H1 (cell line): ENCODE results near the gene MFRP. TPM values are rescaled to one million over a fixed set of nuclear protein-coding genes. Genes with fewer than 3 reads are reported as not detected.
A peak's percentile ranks its signal among the peaks of the same experiment; 100 is the strongest.

Experiments
- CTCF ChIA-PET: fragments of 300-600 bp; sonication (Branson Sonifier 250); formaldehyde crosslinking; loops from one replicate; lab custom pipeline; 2021; ENCODE audit not compliant: partially characterized antibody; lab: Charles Lee
- POLR2A ChIA-PET: fragments of 300-600 bp; sonication (Branson Sonifier 250); formaldehyde crosslinking; loops from one replicate; lab custom pipeline; 2021; ENCODE audit warnings: inconsistent platforms; ENCODE audit not compliant: partially characterized antibody; lab: Charles Lee
- DNase-seq, 2 experiments: peaks; one replicate each; pipeline versions ENCODE4 v3.0.0 to v3.0.0-alpha.2; 2010 to 2022; ENCODE audit warnings: low spot score in 2 of 2, low read depth in 1 of 2, mixed read lengths in 1 of 2
- FAIRE-seq: peaks from 2 replicates; lab custom pipeline; 2011; peaks lifted over from hg19 to GRCh38; lab: Jason Lieb, UNC
- H2AFZ ChIP-seq: 2 replicates; pipeline ENCODE4 v1.8.1; 2012; ENCODE audit warnings: low read length, inconsistent platforms
- H2AK5ac ChIP-seq: 2 replicates; pipeline ENCODE4 v1.6.1; 2013; ENCODE audit warnings: low read depth, low read length
- H2BK120ac ChIP-seq: replicated peaks from 2 replicates; pipeline ENCODE3; 2013; ENCODE audit warnings: low read depth, low read length, inconsistent platforms
- H2BK12ac ChIP-seq: 2 replicates; pipeline ENCODE4 v1.6.1; 2013; ENCODE audit warnings: low read depth, low read length
- H2BK15ac ChIP-seq: 2 replicates; pipeline ENCODE4 v1.6.1; 2013; ENCODE audit warnings: low read length
- H2BK20ac ChIP-seq: 2 replicates; pipeline ENCODE4 v1.6.1; 2013; ENCODE audit warnings: low read length
- H2BK5ac ChIP-seq: 2 replicates; pipeline ENCODE4 v1.6.1; 2013; ENCODE audit warnings: low read depth, low read length
- H3K14ac ChIP-seq: 2 replicates; pipeline ENCODE4 v1.6.1; 2013; ENCODE audit warnings: inconsistent platforms; ENCODE audit not compliant: insufficient read length
- H3K18ac ChIP-seq: 2 replicates; pipeline ENCODE4 v1.6.1; 2013; ENCODE audit warnings: low read length; ENCODE audit errors: extremely low read depth
- H3K23ac ChIP-seq: 2 replicates; pipeline ENCODE4 v1.6.1; 2013; ENCODE audit warnings: inconsistent platforms; ENCODE audit not compliant: insufficient read length
- H3K23me2 ChIP-seq: 2 replicates; pipeline ENCODE4 v1.6.1; 2013; ENCODE audit warnings: low read depth, low read length
- H3K27ac ChIP-seq: 2 replicates; pipeline ENCODE4 v1.6.1; 2011; ENCODE audit warnings: low read depth, low read length, inconsistent platforms
- H3K27me3 ChIP-seq, 4 experiments: replicated peaks in 1 of 4; 1 replicate in 1 of 4; 2 replicates in 3 of 4; pipeline versions ENCODE4 v1.6.1 to v1.8.1; 2011 to 2013; ENCODE audit warnings: low read length in 3 of 4, mild to moderate bottlenecking in 3 of 4, inconsistent platforms in 2 of 4, mixed read lengths in 2 of 4, moderate library complexity in 1 of 4; ENCODE audit not compliant: control insufficient read depth in 3 of 4, insufficient read depth in 3 of 4; ENCODE audit errors: extremely low read depth in 1 of 4
- H3K36me3 ChIP-seq, 4 experiments: 2 replicates each; pipeline versions ENCODE4 v1.6.1 to v1.8.1; 2011 to 2013; ENCODE audit warnings: mild to moderate bottlenecking in 4 of 4, low read length in 3 of 4, moderate library complexity in 2 of 4, control low read depth in 1 of 4, inconsistent platforms in 1 of 4; ENCODE audit not compliant: insufficient read depth in 4 of 4, control insufficient read depth in 2 of 4
- H3K4ac ChIP-seq: replicated peaks from 2 replicates; pipeline ENCODE3; 2013; ENCODE audit warnings: low read length, low read depth, mixed read lengths, inconsistent platforms; ENCODE audit not compliant: insufficient read length
- H3K4me1 ChIP-seq, 4 experiments: replicated peaks in 1 of 4; 1 replicate in 1 of 4; 2 replicates in 3 of 4; pipeline versions ENCODE4 v1.6.1 to v1.8.1; 2011 to 2013; ENCODE audit warnings: low read length in 3 of 4, inconsistent platforms in 2 of 4, mixed read lengths in 1 of 4; ENCODE audit not compliant: insufficient read depth in 4 of 4, control insufficient read depth in 3 of 4
- H3K4me2 ChIP-seq, 2 experiments: 2 replicates each; pipeline versions ENCODE4 v1.6.1 to v1.8.1; 2011 to 2013; ENCODE audit warnings: low read depth in 2 of 2, low read length in 2 of 2, control low read depth in 1 of 2, inconsistent platforms in 1 of 2, mild to moderate bottlenecking in 1 of 2; ENCODE audit not compliant: insufficient read depth in 1 of 2
- H3K4me3 ChIP-seq, 4 experiments: fragments of 200-600, 300-600 bp in 1 of 4; sonication (generic), shearing (Covaris generic), sonication (Bioruptor Twin) in 1 of 4; 2 replicates each; pipeline versions ENCODE4 v1.5.1 to v1.8.1; 2011 to 2016; ENCODE audit warnings: low read length in 4 of 4, low read depth in 3 of 4, control low read depth in 2 of 4, inconsistent platforms in 2 of 4, mild to moderate bottlenecking in 2 of 4, mixed read lengths in 1 of 4, moderate library complexity in 1 of 4; ENCODE audit not compliant: insufficient read depth in 2 of 4; ENCODE audit errors: extremely low read depth in 1 of 4
- H3K56ac ChIP-seq: replicated peaks from 2 replicates; pipeline ENCODE3; 2013; ENCODE audit warnings: low read depth, mild to moderate bottlenecking, mixed read lengths, low read length, inconsistent platforms; ENCODE audit not compliant: insufficient read length
- H3K79me1 ChIP-seq: 2 replicates; pipeline ENCODE4 v1.6.1; 2013; ENCODE audit warnings: low read depth, low read length, control low read depth
- H3K79me2 ChIP-seq, 2 experiments: 2 replicates each; pipeline versions ENCODE4 v1.6.1 to v1.8.1; 2012 to 2013; ENCODE audit warnings: low read length in 2 of 2, mild to moderate bottlenecking in 2 of 2, inconsistent platforms in 1 of 2; ENCODE audit not compliant: insufficient read depth in 2 of 2, control insufficient read depth in 1 of 2
- H3K9ac ChIP-seq, 4 experiments: replicated peaks in 1 of 4; 1 replicate in 1 of 4; 2 replicates in 3 of 4; pipeline versions ENCODE4 v1.6.1 to v1.8.1; 2011 to 2013; ENCODE audit warnings: low read depth in 3 of 4, low read length in 3 of 4, control low read depth in 2 of 4, mild to moderate bottlenecking in 2 of 4, moderate library complexity in 2 of 4, inconsistent platforms in 1 of 4; ENCODE audit errors: extremely low read depth in 1 of 4
- H3K9me3 ChIP-seq, 2 experiments: 2 replicates each; pipeline versions ENCODE4 v1.6.1 to v1.8.1; 2012 to 2013; ENCODE audit warnings: mild to moderate bottlenecking in 2 of 2, moderate library complexity in 2 of 2, control low read depth in 1 of 2, inconsistent platforms in 1 of 2, low read depth in 1 of 2, low read length in 1 of 2, mixed read lengths in 1 of 2; ENCODE audit not compliant: insufficient read depth in 2 of 2
- H4K20me1 ChIP-seq, 2 experiments: replicated peaks in 1 of 2; 2 replicates each; pipeline versions ENCODE3 to v1.8.1; 2011 to 2013; ENCODE audit warnings: inconsistent platforms in 2 of 2, low read length in 2 of 2, mild to moderate bottlenecking in 1 of 2; ENCODE audit not compliant: insufficient read depth in 2 of 2, control insufficient read depth in 1 of 2
- H4K5ac ChIP-seq: 2 replicates; pipeline ENCODE4 v1.6.1; 2013; ENCODE audit warnings: low read length, low read depth, mixed read lengths, inconsistent platforms; ENCODE audit not compliant: insufficient read length
- H4K8ac ChIP-seq: 2 replicates; pipeline ENCODE4 v1.8.0; 2013; ENCODE audit warnings: mild to moderate bottlenecking, moderate library complexity, low read length, inconsistent platforms; ENCODE audit not compliant: insufficient read depth; ENCODE audit errors: extremely low read depth
- H4K91ac ChIP-seq: replicated peaks from 2 replicates; pipeline ENCODE3; 2013; ENCODE audit warnings: low read length, mixed read lengths, inconsistent platforms; ENCODE audit not compliant: insufficient read length
- BACH1 ChIP-seq: IDR thresholded peaks from 2 replicates; pipeline ENCODE4 v1.6.1; 2012; ENCODE audit warnings: low read length, improper control_type of control experiment
- EP300 ChIP-seq, 2 experiments: IDR thresholded peaks; 1 replicate in 1 of 2; 2 replicates in 1 of 2; pipeline ENCODE4 v1.6.1; 2011 to 2012; ENCODE audit warnings: low read depth in 2 of 2, low read length in 2 of 2, mild to moderate bottlenecking in 2 of 2, borderline replicate concordance in 1 of 2, inconsistent platforms in 1 of 2, moderate library complexity in 1 of 2
- JUN ChIP-seq: IDR thresholded peaks from 2 replicates; pipeline ENCODE4 v1.6.1; 2011; ENCODE audit warnings: low read depth, mild to moderate bottlenecking, improper control_type of control experiment, low read length
- MAFK ChIP-seq: IDR thresholded peaks from 2 replicates; pipeline ENCODE4 v1.6.1; 2012; ENCODE audit warnings: low read depth, mild to moderate bottlenecking, improper control_type of control experiment, low read length
- POU5F1 ChIP-seq: IDR thresholded peaks from 2 replicates; pipeline ENCODE4 v1.6.1; 2011; ENCODE audit warnings: low read depth, mild to moderate bottlenecking, low read length, moderate library complexity
- RFX5 ChIP-seq: IDR thresholded peaks from 2 replicates; pipeline ENCODE4 v1.6.1; 2011; ENCODE audit warnings: low read depth, low read length, improper control_type of control experiment, borderline replicate concordance
- RXRA ChIP-seq: IDR thresholded peaks from 2 replicates; pipeline ENCODE4 v1.6.1; 2011; ENCODE audit warnings: low read depth, mild to moderate bottlenecking, low read length, moderate library complexity; ENCODE audit not compliant: insufficient read depth
- SAP30 ChIP-seq: fragments of 300-600 bp; sonication (generic); IDR thresholded peaks from 2 replicates; pipeline ENCODE4 v1.7.1; 2012; ENCODE audit warnings: low read length, moderate library complexity, mild to moderate bottlenecking, inconsistent platforms; ENCODE audit not compliant: insufficient read depth, insufficient replicate concordance
- SIX5 ChIP-seq: IDR thresholded peaks from 2 replicates; pipeline ENCODE4 v1.6.1; 2011; ENCODE audit warnings: mild to moderate bottlenecking, low read depth, low read length
- TAF1 ChIP-seq: IDR thresholded peaks from 2 replicates; pipeline ENCODE4 v1.6.1; 2011; ENCODE audit warnings: mild to moderate bottlenecking, low read depth, low read length
- TBP ChIP-seq: IDR thresholded peaks from 2 replicates; pipeline ENCODE4 v1.6.1; 2011; ENCODE audit warnings: low read depth, low read length, improper control_type of control experiment
- WGBS, 2 experiments: shearing (Covaris generic) in 1 of 2; methylation state at CpG; one replicate each; pipeline versions ENCODE4 v1.1.6 to v1.1.7; 2013 to 2015; ENCODE audit warnings: low lambda C conversion rate in 2 of 2, mixed read lengths in 2 of 2, inconsistent platforms in 1 of 2, low coverage in 1 of 2, missing lambda C conversion rate in 1 of 2; ENCODE audit not compliant: insufficient replicate concordance in 2 of 2, insufficient coverage in 1 of 2, insufficient read length in 1 of 2; ENCODE audit errors: extremely low coverage in 1 of 2, missing lambda C conversion rate in 1 of 2; 5-methylcytosine and 5-hydroxymethylcytosine counted together
- polyA plus RNA-seq, 7 experiments: library from polyadenylated mRNA; depleted of rRNA in 3 of 7; stranded (reverse) in 5 of 7; unstranded in 2 of 7; fragments of >200 nt in 5 of 7; fragments of 200-250 nt in 2 of 7; gene quantifications; 1 replicate in 5 of 7; 2 replicates in 1 of 7; 4 replicates in 1 of 7; pipeline versions ENCODE4 v1.2.1 to v1.2.3, GENCODE V29; 2011 to 2013; ENCODE audit warnings: missing spikeins in 2 of 7, mixed read lengths in 2 of 7
- total RNA-seq: library from RNA; stranded (reverse); fragmentation: NEBNext Ultra II Directional; extraction: Animal tissue kit (Norgen Biotek cat#: 25700); gene quantifications from 2 replicates; pipeline ENCODE4 v1.2.1, GENCODE V29; 2021

Gene MFRP
- total and polyA plus RNA-seq, 2 of the 8 experiments (the other 6 are each of a cell fraction or from before 2014, with no cell fraction given) = 0.02 TPM; not detected in 1

GRCh38 chr11:119377112-119377901, 30.8 kb upstream of the MFRP start:
- Histone ChIP-seq H3K36me3 (no peaks in the 10 kb centered on the region), H3K4me1 (peaks cover 9 to 59% (median 45%) of the 10 kb centered on the region in 4 experiments), H3K23me2 (peaks cover 20% of the 10 kb centered on the region), H4K91ac (peak overlapping the region; percentile 71), H2AFZ (no peak overlapping the region), H4K20me1 (peaks cover 0 to 4% of the 10 kb centered on the region in 2 experiments), H3K79me1 (no peaks in the 10 kb centered on the region), H3K9me3 (no peaks in the 10 kb centered on the region), H2BK120ac (no peak overlapping the region), H3K56ac (no peak overlapping the region), H2BK20ac (0 out of 2 replicates have a peak overlapping the region, but pooled peaks have one; percentile 2), H3K14ac (no peak overlapping the region), H3K9ac (no peak overlapping the region), H3K27me3 (peaks cover 0 to 12% (median 10%) of the 10 kb centered on the region in 4 experiments; a peak in 6 of 7 replicates), H2BK15ac (peak overlapping the region; percentile 24), H3K23ac (no peak overlapping the region), H4K8ac (peak overlapping the region; percentile 45; the same call in 1 of the 2 replicates), H3K4me2 (0 out of 4 replicates have a peak overlapping the region, but pooled peaks of 1 of the 2 experiments have one; percentile 45), H2AK5ac (no peak overlapping the region), H2BK5ac (0 out of 2 replicates have a peak overlapping the region, but pooled peaks have one; percentile 54), H3K79me2 (no peaks in the 10 kb centered on the region), H4K5ac (no peak overlapping the region), H3K4me3 (no peak overlapping the region), H2BK12ac (peak overlapping the region; percentile 55; the same call in 1 of the 2 replicates), H3K4ac (peak overlapping the region; percentile 32), H3K27ac (peak overlapping the region; percentile 9; the same call in 1 of the 2 replicates), H3K18ac (peak overlapping the region; percentile 43; the same call in 1 of the 2 replicates)
- WGBS, 2 experiments = 81% methylated on average over 12 of the region's 12 CpGs; no CpG with 5 or more reads in 1 of the 2 experiments
- ChIA-PET CTCF (interaction anchor here (0.6 to 26.3 kb wide), 15 partner anchors 7 to 867 kb away, joined by 3 to 474 read pairs (median 12); partner anchors contain the start of genes C1QTNF5, MFRP, THY1 and USP2), POLR2A (interaction anchor here (0.6 to 1.6 kb wide), 7 partner anchors 12 to 282 kb away, joined by 3 to 6 read pairs (median 4); partner anchors contain the start of genes C1QTNF5 and DPAGT1)
- FAIRE-seq = no peak
- no peak for DNase-seq
- TF ChIP-seq BACH1 = no peak
- TF ChIP-seq MAFK = no peak
- TF ChIP-seq SAP30 = no peak
- TF ChIP-seq EP300 (IDR thresholded peaks at IDR 0.05; ENCODE audit: borderline replicate concordance in 1 of 2, low read depth in 2 of 2, low read length in 2 of 2) = no peak
- TF ChIP-seq TBP = no peak
- TF ChIP-seq JUN = no peak
- TF ChIP-seq SIX5 = no peak
- no peak for TF ChIP-seq TAF1
- TF ChIP-seq RXRA = no peak
- no peak for TF ChIP-seq POU5F1
- no peak for TF ChIP-seq RFX5
